Measurements from ENCODE around the gene GTPBP2.
"Not testable (repeated sequence)": the region's sequence is repeated elsewhere in the genome, so short reads cannot be mapped to it uniquely, and the experiment has no call there.

The GTPBP2 gene

DNA sequence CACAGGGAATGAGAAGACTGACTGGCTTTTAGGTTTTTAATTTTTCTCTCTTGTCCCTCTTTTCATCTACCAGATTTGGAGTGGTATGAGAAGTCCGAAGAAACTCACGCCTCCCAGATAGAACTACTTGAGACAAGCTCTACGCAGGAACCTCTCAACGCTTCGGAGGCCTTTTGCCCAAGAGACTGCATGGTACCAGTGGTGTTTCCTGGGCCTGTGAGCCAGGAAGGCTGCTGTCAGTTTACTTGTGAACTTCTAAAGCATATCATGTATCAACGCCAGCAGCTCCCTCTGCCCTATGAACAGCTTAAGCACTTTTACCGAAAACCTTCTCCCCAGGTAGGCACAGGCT is 7.2 kb upstream of the GTPBP2 start:
- H3K4me1 Mint-ChIP-seq (ENCODE audit: low read depth): peaks cover 41% of the 10 kb centered on the region
- no peaks in the 10 kb centered on the region for H3K9me3 Mint-ChIP-seq
- H3K36me3 Mint-ChIP-seq (ENCODE audit: low read depth): peaks cover 35% of the 10 kb centered on the region
- H3K4me3 Mint-ChIP-seq: peak overlapping the region; percentile 92
- no peaks in the 10 kb centered on the region for H3K27me3 Mint-ChIP-seq (ENCODE audit: low read depth)
- H3K27ac Mint-ChIP-seq: peak overlapping the region; percentile 96

DNA sequence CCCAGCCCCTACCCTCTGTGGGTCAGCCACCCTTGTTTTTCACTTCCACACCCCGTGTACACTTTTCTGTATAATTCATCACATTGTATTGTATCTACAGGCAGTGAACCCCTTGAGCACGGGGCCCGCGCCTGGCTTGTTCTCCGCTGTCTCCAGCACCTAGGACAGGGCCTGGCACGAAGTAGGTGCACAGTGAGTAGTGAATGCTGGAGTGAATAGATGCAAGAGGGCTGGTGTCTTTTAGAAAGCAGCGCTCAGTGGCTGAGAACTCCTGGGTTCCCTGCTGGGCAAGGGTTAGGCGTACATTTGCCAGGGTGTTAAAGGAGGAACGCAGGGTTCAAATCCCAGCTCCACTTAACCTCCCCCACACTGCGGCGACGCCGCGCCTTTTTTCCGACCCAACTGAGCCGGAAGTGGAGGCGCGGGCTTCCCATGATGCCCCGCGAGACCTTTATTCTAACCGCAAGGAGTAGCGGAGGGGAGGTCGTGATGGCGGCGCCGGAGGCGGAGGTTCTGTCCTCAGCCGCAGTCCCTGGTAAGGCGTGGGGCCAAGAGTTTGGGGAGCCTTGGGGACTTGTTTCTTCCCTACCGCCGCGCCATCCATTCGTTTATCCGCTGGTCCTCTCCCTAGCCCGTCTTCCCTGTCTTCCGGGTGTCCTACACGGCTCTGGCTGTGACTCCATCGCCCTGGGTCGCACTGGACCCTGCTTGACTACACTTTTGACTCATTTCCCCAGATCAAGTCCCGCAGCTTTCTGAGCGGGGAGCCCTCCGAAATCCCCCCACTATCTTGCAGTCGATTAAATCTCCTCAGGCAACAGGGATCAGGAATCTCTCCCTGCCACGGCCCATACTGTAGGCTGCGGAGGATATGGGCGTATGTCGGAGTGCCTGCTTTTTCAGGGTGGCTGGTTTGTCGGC is 6.6 kb upstream of the GTPBP2 start, which contains the start of gene MAD2L1BP:
TSS of gene MAD2L1BP (plus strand) at position 454 of the 921 bp plus-strand sequence. CDS start at position 490, 36 bp downstream.
- no peaks in the 10 kb centered on the region for H3K9me3 Mint-ChIP-seq
- peaks cover 33% of the 10 kb centered on the region for H3K36me3 Mint-ChIP-seq (ENCODE audit: low read depth)
- H3K4me1 Mint-ChIP-seq (ENCODE audit: low read depth): peaks cover 41% of the 10 kb centered on the region
- H3K4me3 Mint-ChIP-seq: peak within 1 kb of the TSS; percentile 92
- H3K27me3 Mint-ChIP-seq (ENCODE audit: low read depth): no peaks in the 10 kb centered on the region
- peak within 1 kb of the TSS; percentile 96 for H3K27ac Mint-ChIP-seq

DNA sequence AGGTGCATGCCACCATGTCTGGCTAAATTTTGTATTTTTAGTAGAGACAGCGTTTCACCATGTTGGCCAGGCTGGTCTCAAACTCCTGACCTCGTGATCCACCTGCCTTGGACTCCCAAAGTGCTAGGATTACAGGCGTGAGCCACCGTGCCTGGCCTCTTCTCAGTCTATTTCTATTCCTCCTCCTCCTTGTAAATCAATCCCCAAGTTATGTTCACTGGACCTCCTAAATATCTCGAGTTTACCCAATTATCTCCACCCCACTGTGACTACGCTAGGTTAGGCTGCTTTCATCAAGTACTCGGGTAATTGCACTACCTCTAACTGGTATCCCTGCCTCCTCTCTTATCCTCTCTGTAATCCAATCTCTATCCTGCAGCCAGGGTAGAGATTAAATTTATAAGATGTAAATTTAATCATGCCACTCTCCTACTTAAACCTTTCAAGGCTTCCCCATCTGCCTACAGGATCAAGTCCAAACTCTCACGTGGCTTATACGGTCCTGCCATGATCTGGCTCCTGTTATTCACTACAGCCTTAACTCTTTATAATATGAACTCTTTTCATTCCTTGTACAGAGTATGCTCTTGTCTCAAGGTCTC is 5.7 kb upstream of the GTPBP2 start:
- H3K27ac Mint-ChIP-seq: peak overlapping the region; percentile 96
- H3K36me3 Mint-ChIP-seq (ENCODE audit: low read depth): peaks cover 25% of the 10 kb centered on the region
- no peak overlapping the region for H3K4me3 Mint-ChIP-seq
- no peaks in the 10 kb centered on the region for H3K27me3 Mint-ChIP-seq (ENCODE audit: low read depth)
- H3K4me1 Mint-ChIP-seq (ENCODE audit: low read depth): peaks cover 40% of the 10 kb centered on the region
- H3K9me3 Mint-ChIP-seq: no peaks in the 10 kb centered on the region

DNA sequence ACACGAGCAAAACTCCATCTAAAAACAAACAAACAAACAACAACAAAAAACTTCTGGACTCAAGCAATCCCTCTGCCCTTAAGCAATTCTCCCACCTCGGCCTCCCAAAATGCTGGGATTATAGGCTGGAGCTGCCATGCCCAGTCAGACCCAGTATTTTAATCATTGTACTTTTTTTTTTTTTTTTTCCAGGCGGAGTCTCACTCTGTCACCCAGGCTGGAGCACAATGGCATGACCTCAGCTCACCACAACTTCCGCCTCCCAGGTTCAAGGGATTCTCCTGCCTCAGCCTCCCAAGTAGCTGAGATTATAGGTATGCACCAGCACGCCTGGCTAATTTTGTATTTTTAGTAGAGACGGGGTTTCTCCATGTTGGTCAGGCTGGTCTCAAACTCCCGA is 3.9 kb upstream of the GTPBP2 start:
- peaks cover 20% of the 10 kb centered on the region for H3K36me3 Mint-ChIP-seq (ENCODE audit: low read depth)
- H3K27ac Mint-ChIP-seq; H3K9me3 Mint-ChIP-seq; H3K27me3 Mint-ChIP-seq (ENCODE audit: low read depth); H3K4me3 Mint-ChIP-seq: not testable (repeated sequence)
- H3K4me1 Mint-ChIP-seq (ENCODE audit: low read depth): peaks cover 40% of the 10 kb centered on the region

DNA sequence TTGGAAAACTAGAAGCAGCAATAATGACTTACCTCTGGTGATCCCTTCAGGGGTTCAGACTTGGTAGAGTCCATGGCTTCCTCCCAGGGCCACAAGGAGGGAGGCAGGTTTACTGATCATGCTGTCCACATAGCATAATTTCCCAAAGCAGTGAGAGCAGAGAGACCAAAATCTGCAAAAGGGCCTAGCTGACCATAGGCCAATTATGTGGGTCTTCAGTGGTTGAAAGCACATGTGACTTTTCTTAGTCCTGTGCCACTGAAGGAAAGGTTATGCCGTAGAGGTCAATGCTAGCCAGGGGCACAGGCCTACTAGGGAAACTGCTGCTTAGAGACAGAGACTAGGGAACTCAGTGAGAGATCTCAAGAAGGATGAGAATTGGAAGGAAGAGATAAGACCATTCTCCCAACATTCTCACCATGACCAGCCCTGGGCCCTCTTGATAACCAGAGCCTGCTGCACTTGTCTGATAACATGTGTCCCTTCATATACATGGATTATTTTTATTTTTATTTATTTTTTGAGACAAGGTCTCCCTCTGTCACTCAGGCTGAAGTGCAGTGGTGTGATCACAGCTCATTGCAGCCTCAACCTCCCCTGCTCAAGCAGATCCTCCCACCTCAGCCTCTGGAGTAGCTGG is 2.0 kb upstream of the GTPBP2 start:
- Mint-ChIP-seq H3K4me3 (peak overlapping the region; percentile 61), H3K4me1 (ENCODE audit: low read depth) (peaks cover 49% of the 10 kb centered on the region), H3K9me3 (no peaks in the 10 kb centered on the region), H3K36me3 (ENCODE audit: low read depth) (peaks cover 15% of the 10 kb centered on the region), H3K27ac (peak overlapping the region; percentile 90), H3K27me3 (ENCODE audit: low read depth) (no peaks in the 10 kb centered on the region)

DNA sequence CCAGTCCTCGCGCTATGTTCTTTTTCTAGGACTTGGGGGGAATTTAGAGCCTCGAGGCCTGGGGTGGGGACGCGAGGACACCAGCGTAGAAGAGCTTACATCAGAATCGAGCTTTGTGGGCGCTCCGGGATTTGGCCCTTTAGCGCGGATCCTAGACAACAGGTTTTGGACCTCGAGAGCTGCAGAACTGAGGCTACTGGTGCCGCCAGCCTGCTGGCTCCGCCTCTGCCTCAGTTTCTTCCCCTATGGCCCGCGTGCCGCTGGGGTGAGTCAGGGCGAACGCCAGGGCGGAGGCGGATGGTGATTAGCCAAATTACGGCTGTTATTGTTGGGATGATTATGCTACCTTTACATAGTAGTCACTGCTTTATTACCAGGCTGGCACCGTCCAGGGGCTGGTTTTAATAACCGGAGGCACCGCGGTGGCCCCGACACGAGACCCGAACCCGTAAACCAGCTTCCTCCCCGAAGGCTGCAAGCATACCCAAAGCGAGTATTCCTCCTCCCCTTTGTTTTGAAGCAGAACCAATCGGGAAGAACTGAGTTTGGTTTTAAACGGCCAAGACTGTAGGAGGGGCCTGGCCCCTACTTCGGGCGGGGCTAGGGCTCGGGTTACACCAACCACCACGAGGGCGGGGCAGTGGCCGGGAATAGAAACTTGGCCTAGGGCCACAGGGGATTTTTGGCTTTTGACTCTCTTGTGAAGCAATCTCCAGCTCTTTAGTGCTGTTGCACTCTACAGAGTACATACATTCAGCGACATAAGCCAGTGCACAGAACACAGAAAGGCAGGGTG is 639 bp upstream of the GTPBP2 start:
- Mint-ChIP-seq H3K27me3 (ENCODE audit: low read depth) (no peaks in the 10 kb centered on the region), H3K4me3 (peak overlapping the region; percentile 100), H3K9me3 (no peaks in the 10 kb centered on the region), H3K4me1 (ENCODE audit: low read depth) (peaks cover 42% of the 10 kb centered on the region), H3K36me3 (ENCODE audit: low read depth) (peaks cover 20% of the 10 kb centered on the region), H3K27ac (peak overlapping the region; percentile 100)

DNA sequence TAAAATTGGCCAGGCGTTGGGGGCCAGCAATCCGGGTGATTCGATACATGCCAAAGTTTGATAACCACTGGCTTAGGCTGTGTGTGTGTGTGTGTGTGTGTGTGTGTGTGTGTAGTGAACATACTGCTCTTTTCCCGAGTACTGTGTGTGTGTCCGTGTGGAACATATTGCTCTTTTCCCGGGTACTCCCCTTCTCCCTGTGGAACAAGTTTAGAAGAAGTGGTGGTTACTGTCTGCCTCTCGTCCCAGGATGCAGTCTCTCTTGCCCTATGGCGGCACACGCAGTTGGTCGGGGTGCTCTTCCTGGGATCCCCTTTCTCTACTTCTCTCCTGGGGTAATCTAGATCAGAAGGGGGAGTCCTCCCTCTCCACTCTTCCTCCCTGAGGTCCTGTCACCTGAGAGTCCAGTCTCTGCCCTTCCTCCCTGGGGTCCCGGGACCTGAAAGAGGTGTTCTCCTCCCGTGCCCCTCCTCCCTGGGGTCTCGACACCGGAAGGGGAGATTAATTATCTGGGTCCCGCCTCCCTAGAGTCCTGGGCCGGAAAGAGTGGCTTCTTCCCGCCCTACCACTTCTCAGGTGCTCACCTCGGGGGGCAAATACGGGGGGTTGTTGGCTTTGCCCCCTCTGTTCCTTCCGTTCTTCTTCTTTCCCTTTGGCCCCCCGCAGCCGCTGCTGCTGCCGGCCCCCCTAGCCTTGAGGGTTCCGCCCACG is 516 bp downstream of the GTPBP2 start:
- H3K4me1 Mint-ChIP-seq (ENCODE audit: low read depth): peaks cover 38% of the 10 kb centered on the region
- H3K36me3 Mint-ChIP-seq (ENCODE audit: low read depth): peaks cover 25% of the 10 kb centered on the region
- H3K4me3 Mint-ChIP-seq: peak overlapping the region; percentile 100

DNA sequence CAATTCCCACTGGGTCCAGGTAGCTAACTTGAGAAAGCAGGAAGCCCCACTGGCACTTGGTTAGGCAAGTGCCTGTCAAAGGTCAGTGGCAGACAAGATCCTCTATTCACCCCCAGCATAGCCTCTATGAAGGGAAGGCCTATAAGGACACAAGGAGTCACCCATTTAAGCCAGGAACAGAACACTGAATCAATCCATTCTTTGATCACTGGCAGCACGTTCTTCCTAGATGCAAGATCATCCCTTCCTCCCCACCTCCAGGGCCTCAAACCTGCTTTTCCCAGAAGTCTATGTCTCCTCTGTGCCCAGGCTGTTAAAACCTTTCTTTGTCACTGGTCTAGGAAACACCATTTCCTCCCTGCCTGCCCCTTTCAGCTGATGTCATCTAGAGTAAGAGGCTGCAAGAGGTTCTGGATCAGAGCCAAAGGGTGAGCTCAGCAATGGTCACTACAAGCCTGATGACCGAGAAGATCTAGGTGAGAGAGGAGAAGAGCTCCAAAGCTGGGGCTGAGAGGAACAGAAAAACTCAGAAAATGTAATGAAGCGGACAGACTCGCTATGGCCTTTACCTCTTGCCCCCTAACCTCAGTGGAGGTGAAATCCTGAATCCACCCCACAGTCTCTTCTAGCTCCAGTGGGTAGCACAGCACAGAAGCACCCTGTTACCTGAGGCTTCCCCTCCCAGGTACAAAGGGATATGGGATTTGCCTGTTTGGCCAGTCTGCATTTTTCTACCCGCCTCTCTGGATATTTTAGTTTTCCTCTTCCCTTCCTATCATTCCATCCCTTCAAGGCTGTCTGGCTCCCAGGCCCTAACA is 1.8 kb downstream of the GTPBP2 start:
- Mint-ChIP-seq H3K9me3 (no peaks in the 10 kb centered on the region), H3K4me1 (ENCODE audit: low read depth) (peaks cover 39% of the 10 kb centered on the region), H3K36me3 (ENCODE audit: low read depth) (peaks cover 33% of the 10 kb centered on the region), H3K27ac (peak overlapping the region; percentile 80), H3K27me3 (ENCODE audit: low read depth) (no peaks in the 10 kb centered on the region), H3K4me3 (peak overlapping the region; percentile 100)

More for the DNA sequence above, 516 bp downstream of the GTPBP2 start:
- Mint-ChIP-seq H3K27me3 (ENCODE audit: low read depth) (no peaks in the 10 kb centered on the region), H3K9me3 (no peaks in the 10 kb centered on the region), H3K27ac (peak overlapping the region; percentile 98)

GRCh38 chr6:43625393-43625992 is 3.6 kb downstream of the GTPBP2 start:
- H3K4me1 Mint-ChIP-seq (ENCODE audit: low read depth): peaks cover 37% of the 10 kb centered on the region
- H3K36me3 Mint-ChIP-seq (ENCODE audit: low read depth): peaks cover 40% of the 10 kb centered on the region
- no peaks in the 10 kb centered on the region for H3K27me3 Mint-ChIP-seq (ENCODE audit: low read depth)
- no peak overlapping the region for H3K4me3 Mint-ChIP-seq
- peak overlapping the region; percentile 27 for H3K27ac Mint-ChIP-seq
- H3K9me3 Mint-ChIP-seq: no peaks in the 10 kb centered on the region

DNA sequence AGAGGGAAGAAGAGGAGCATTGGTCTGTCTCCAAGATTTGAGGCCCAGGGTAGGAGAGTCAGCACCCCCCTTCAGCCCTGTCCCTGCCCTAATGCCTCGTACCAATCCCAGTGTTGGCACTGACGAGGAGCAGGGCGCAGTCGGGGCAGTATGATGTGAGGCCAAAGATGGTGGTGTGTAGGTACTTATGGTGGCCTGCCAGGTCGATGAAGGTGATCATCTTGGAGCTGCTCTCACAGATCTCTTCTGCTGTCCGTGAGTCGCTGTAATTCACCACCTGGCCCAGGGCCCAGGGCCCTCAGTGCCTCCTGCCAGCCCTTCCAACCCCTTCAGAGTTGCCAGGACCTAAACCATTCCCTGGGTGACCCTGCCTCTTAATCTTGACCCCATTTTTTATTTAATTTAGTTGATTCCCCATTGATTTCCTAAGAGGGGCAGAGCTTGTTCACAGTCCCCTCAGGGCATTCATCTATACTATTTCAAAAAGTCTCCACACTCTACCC is 4.2 kb downstream of the GTPBP2 start:
- H3K27ac Mint-ChIP-seq: no peak overlapping the region
- H3K36me3 Mint-ChIP-seq (ENCODE audit: low read depth): peaks cover 40% of the 10 kb centered on the region
- no peaks in the 10 kb centered on the region for H3K27me3 Mint-ChIP-seq (ENCODE audit: low read depth)
- no peak overlapping the region for H3K4me3 Mint-ChIP-seq
- H3K9me3 Mint-ChIP-seq: no peaks in the 10 kb centered on the region
- peaks cover 31% of the 10 kb centered on the region for H3K4me1 Mint-ChIP-seq (ENCODE audit: low read depth)

GRCh38 chr6:43623880-43624785 is 4.9 kb downstream of the GTPBP2 start:
- H3K4me1 Mint-ChIP-seq (ENCODE audit: low read depth): peaks cover 29% of the 10 kb centered on the region
- H3K27me3 Mint-ChIP-seq (ENCODE audit: low read depth): no peaks in the 10 kb centered on the region
- H3K9me3 Mint-ChIP-seq: no peaks in the 10 kb centered on the region
- H3K4me3 Mint-ChIP-seq: no peak overlapping the region
- H3K27ac Mint-ChIP-seq: no peak overlapping the region
- peaks cover 42% of the 10 kb centered on the region for H3K36me3 Mint-ChIP-seq (ENCODE audit: low read depth)

DNA sequence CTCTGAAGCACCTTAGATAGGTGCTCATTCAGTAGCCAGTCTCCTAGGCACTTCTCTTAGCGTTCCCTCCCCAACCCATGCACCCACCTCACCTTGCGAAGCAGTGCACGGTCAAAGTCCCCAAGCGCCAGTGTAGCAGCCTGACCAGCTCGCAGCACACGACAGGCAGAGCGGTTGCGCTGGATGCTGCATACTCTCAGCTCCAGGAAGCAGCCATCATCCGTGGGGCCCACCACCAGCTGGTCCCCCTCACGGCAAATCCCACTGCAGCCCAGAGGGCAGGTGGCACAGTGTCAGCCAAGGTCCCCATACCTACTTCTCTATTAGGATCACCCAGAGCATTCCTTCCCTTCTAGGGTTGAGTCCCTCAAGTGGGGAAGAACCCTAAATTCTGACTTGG is 6.5 kb downstream of the GTPBP2 start:
- no peak overlapping the region for H3K4me3 Mint-ChIP-seq
- peaks cover 19% of the 10 kb centered on the region for H3K4me1 Mint-ChIP-seq (ENCODE audit: low read depth)
- no peaks in the 10 kb centered on the region for H3K27me3 Mint-ChIP-seq (ENCODE audit: low read depth)
- H3K9me3 Mint-ChIP-seq: no peaks in the 10 kb centered on the region
- H3K36me3 Mint-ChIP-seq (ENCODE audit: low read depth): peaks cover 39% of the 10 kb centered on the region
- H3K27ac Mint-ChIP-seq: peak overlapping the region; percentile 19

Data from T-helper 1 cell treated with Interleukin-12 subunit alpha and Interleukin-12 subunit beta and Interleukin-4 antibody, amounts not matched to agents 30 μg/mL and 1 μg/mL, for 36 hours (primary cell).